ENCODE data around the gene ELK1. TPM values are rescaled to one million over a fixed set of nuclear protein-coding genes. Genes with fewer than 3 reads are reported as not detected.

Gene ELK1
- total and polyA plus RNA-seq, 2 of the 8 experiments (the other 6 are each of a cell fraction or from before 2014, with no cell fraction given) = 31.9 to 42.2 TPM

GRCh38 chrX:47697181-47697580 is 46.8 kb upstream of the ELK1 start:
- H4K20me1 ChIP-seq (replicated peaks in 1 of 2; ENCODE audit: control insufficient read depth in 1 of 2, insufficient read depth in 2 of 2, low read length in 2 of 2) = no peaks in the 10 kb centered on the region
- H4K5ac ChIP-seq (ENCODE audit: insufficient read length, low read depth, low read length) = no peak overlapping the region
- H3K27me3 ChIP-seq (replicated peaks in 1 of 4; ENCODE audit: control insufficient read depth in 3 of 4, extremely low read depth in 1 of 4, insufficient read depth in 3 of 4, low read length in 3 of 4) = no peaks in the 10 kb centered on the region
- no peak overlapping the region for H3K27ac ChIP-seq (ENCODE audit: low read depth, low read length)
- no peak overlapping the region for H4K91ac ChIP-seq (replicated peaks; ENCODE audit: insufficient read length, low read length)
- H3K79me2 ChIP-seq (ENCODE audit: control insufficient read depth in 1 of 2, insufficient read depth in 2 of 2, low read length in 2 of 2) = no peaks in the 10 kb centered on the region
- ChIA-PET POLR2A (ENCODE audit: partially characterized antibody) (no interaction called here), CTCF (ENCODE audit: partially characterized antibody) (no interaction called here)
- H2AFZ ChIP-seq (ENCODE audit: low read length) = no peak overlapping the region
- H4K8ac ChIP-seq (ENCODE audit: extremely low read depth, insufficient read depth, low read length) = no peak overlapping the region
- no peaks in the 10 kb centered on the region for H3K4me1 ChIP-seq (replicated peaks in 1 of 4; ENCODE audit: control insufficient read depth in 3 of 4, insufficient read depth in 4 of 4, low read length in 3 of 4)
- no peak overlapping the region for H3K56ac ChIP-seq (replicated peaks; ENCODE audit: insufficient read length, low read depth, low read length)
- no peak overlapping the region for H3K4me3 ChIP-seq (ENCODE audit: extremely low read depth in 1 of 4, insufficient read depth in 2 of 4, low read depth in 3 of 4, low read length in 4 of 4)
- H3K4me2 ChIP-seq (ENCODE audit: insufficient read depth in 1 of 2, low read depth in 2 of 2, low read length in 2 of 2) = no peak overlapping the region
- TF ChIP-seq JUN (IDR thresholded peaks at IDR 0.05; ENCODE audit: low read depth, low read length) (no peak), BRCA1 (IDR thresholded peaks at IDR 0.05; ENCODE audit: low read depth, low read length) (no peak), E2F6 (IDR thresholded peaks at IDR 0.05) (no peak), TAF1 (IDR thresholded peaks at IDR 0.05; ENCODE audit: low read depth, low read length) (no peak), RAD21 (IDR thresholded peaks at IDR 0.05 in 1 of 2, conservative IDR thresholded peaks at IDR 0.05 in 1 of 2; ENCODE audit: low read depth in 2 of 2, low read length in 2 of 2) (no peak), POLR2A (IDR thresholded peaks at IDR 0.05; ENCODE audit: control extremely low read depth in 1 of 2, low read depth in 2 of 2, low read length in 2 of 2) (no peak), TEAD4 (IDR thresholded peaks at IDR 0.05; ENCODE audit: low read depth, low read length) (no peak), SIN3A (conservative IDR thresholded peaks at IDR 0.05 in 1 of 2, IDR thresholded peaks at IDR 0.05 in 1 of 2; ENCODE audit: low read depth in 1 of 2, low read length in 2 of 2) (no peak), RFX5 (IDR thresholded peaks at IDR 0.05; ENCODE audit: borderline replicate concordance, low read depth, low read length) (no peak), TBP (IDR thresholded peaks at IDR 0.05; ENCODE audit: low read depth, low read length) (no peak), RXRA (IDR thresholded peaks at IDR 0.05; ENCODE audit: insufficient read depth, low read depth, low read length) (no peak), CEBPB (IDR thresholded peaks at IDR 0.05; ENCODE audit: low read depth, low read length) (no peak)
- no peak overlapping the region for H2BK20ac ChIP-seq (ENCODE audit: low read length)
- H3K9me3 ChIP-seq (ENCODE audit: insufficient read depth in 2 of 2, low read depth in 1 of 2, low read length in 1 of 2) = no peaks in the 10 kb centered on the region
- H2BK12ac ChIP-seq (ENCODE audit: low read depth, low read length) = no peak overlapping the region
- no peaks in the 10 kb centered on the region for H3K23me2 ChIP-seq (ENCODE audit: low read depth, low read length)
- WGBS, 2 experiments (ENCODE audit: extremely low coverage in 1 of 2, insufficient coverage in 1 of 2, insufficient read length in 1 of 2, insufficient replicate concordance in 2 of 2, low coverage in 1 of 2, low lambda C conversion rate in 2 of 2, missing lambda C conversion rate in 1 of 2) = 90% methylated on average over 1 of the region's 1 CpG; no CpG with 5 or more reads in 1 of the 2 experiments
- H2BK15ac ChIP-seq (ENCODE audit: low read length) = no peak overlapping the region
- no peaks in the 10 kb centered on the region for H3K79me1 ChIP-seq (ENCODE audit: low read depth, low read length)
- H3K23ac ChIP-seq (ENCODE audit: insufficient read length) = no peak overlapping the region
- no peak overlapping the region for H2BK120ac ChIP-seq (replicated peaks; ENCODE audit: low read depth, low read length)
- no peak for FAIRE-seq
- H3K18ac ChIP-seq (ENCODE audit: extremely low read depth, low read length) = no peak overlapping the region
- no peak overlapping the region for H3K4ac ChIP-seq (replicated peaks; ENCODE audit: insufficient read length, low read depth, low read length)
- H3K14ac ChIP-seq (ENCODE audit: insufficient read length) = no peak overlapping the region
- no peak overlapping the region for H3K9ac ChIP-seq (replicated peaks in 1 of 4; ENCODE audit: extremely low read depth in 1 of 4, low read depth in 3 of 4, low read length in 3 of 4)
- no peak overlapping the region for H2AK5ac ChIP-seq (ENCODE audit: low read depth, low read length)
- no peaks in the 10 kb centered on the region for H3K36me3 ChIP-seq (ENCODE audit: control insufficient read depth in 2 of 4, insufficient read depth in 4 of 4, low read length in 3 of 4)
- H2BK5ac ChIP-seq (ENCODE audit: low read depth, low read length) = no peak overlapping the region
- DNase-seq (ENCODE audit: low read depth in 1 of 2, low spot score in 2 of 2) = no peak

All from H1 (cell line).